ENCODE results near the gene TRNAU1AP. TPM values are rescaled to one million over a fixed set of nuclear protein-coding genes. Genes with fewer than 3 reads are reported as not detected.

The TRNAU1AP gene
- total and polyA plus RNA-seq, 2 of the 13 experiments (the other 11 are each of a cell fraction or from before 2014, with no cell fraction given), result 29.0 to 42.9 TPM

- peaks cover 49% of the 10 kb centered on the region for H3K79me2 ChIP-seq (ENCODE audit: insufficient read depth, low read length)
- TF ChIP-seq, protein P1, sequence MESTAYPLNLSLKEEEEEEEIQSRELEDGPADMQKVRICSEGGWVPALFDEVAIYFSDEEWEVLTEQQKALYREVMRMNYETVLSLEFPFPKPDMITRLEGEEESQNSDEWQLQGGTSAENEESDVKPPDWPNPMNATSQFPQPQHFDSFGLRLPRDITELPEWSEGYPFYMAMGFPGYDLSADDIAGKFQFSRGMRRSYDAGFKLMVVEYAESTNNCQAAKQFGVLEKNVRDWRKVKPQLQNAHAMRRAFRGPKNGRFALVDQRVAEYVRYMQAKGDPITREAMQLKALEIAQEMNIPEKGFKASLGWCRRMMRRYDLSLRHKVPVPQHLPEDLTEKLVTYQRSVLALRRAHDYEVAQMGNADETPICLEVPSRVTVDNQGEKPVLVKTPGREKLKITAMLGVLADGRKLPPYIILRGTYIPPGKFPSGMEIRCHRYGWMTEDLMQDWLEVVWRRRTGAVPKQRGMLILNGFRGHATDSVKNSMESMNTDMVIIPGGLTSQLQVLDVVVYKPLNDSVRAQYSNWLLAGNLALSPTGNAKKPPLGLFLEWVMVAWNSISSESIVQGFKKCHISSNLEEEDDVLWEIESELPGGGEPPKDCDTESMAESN (CRISPR knock-in tag; conservative IDR thresholded peaks at IDR 0.05), result peak; percentile 36; the same call in 1 of the 2 replicates
- TF ChIP-seq CCAR2 (optimal IDR thresholded peaks at IDR 0.05; ENCODE audit: low read depth, low read length) (no peak), CHCHD3 (CRISPR knock-in tag; IDR thresholded peaks at IDR 0.05) (no peak; the same call in 1 of the 2 replicates), ZFP1 (CRISPR knock-in tag; IDR thresholded peaks at IDR 0.05) (no peak), ZNF260 (CRISPR knock-in tag; IDR thresholded peaks at IDR 0.05; ENCODE audit: borderline replicate concordance, low read depth) (no peak), ZNF138 (CRISPR knock-in tag; IDR thresholded peaks at IDR 0.05; ENCODE audit: low read depth) (no peak), ZNF678 (CRISPR knock-in tag; IDR thresholded peaks at IDR 0.05) (no peak), ZBTB20 (CRISPR knock-in tag; IDR thresholded peaks at IDR 0.05; ENCODE audit: borderline replicate concordance, low read depth) (no peak), NCOA5 (CRISPR knock-in tag; IDR thresholded peaks at IDR 0.05) (0 out of 2 replicates have a peak, but pooled peaks have one; percentile 34), ZSCAN30 (CRISPR knock-in tag; IDR thresholded peaks at IDR 0.05) (no peak), RBFOX2 (IDR thresholded peaks at IDR 0.05; ENCODE audit: low read depth, low read length) (peak; percentile 3; the same call in 1 of the 2 replicates), ZNF562 (CRISPR knock-in tag; IDR thresholded peaks at IDR 0.05; ENCODE audit: borderline replicate concordance) (0 out of 2 replicates have a peak, but pooled peaks have one; percentile 25), NR1H2 (CRISPR knock-in tag; IDR thresholded peaks at IDR 0.05; ENCODE audit: borderline replicate concordance, low read depth) (peak; percentile 43; the same call in 1 of the 2 replicates), ZNF749 (CRISPR knock-in tag; IDR thresholded peaks at IDR 0.05; ENCODE audit: borderline replicate concordance) (no peak), PAF1 (CRISPR knock-in tag; IDR thresholded peaks at IDR 0.05) (peak; percentile 99), ZC3H4 (CRISPR knock-in tag; IDR thresholded peaks at IDR 0.05; ENCODE audit: borderline replicate concordance) (peak; percentile 99), HMG20B (CRISPR knock-in tag; conservative IDR thresholded peaks at IDR 0.05) (0 out of 2 replicates have a peak, but pooled peaks have one; percentile 8), PRPF4 (IDR thresholded peaks at IDR 0.05; ENCODE audit: low read depth, low read length, poor library complexity, severe bottlenecking) (no peak), RFX5 (IDR thresholded peaks at IDR 0.05; ENCODE audit: low read depth, low read length) (no peak), MLLT10 (CRISPR knock-in tag; IDR thresholded peaks at IDR 0.05) (no peak)
- TF ChIP-seq, protein P2, sequence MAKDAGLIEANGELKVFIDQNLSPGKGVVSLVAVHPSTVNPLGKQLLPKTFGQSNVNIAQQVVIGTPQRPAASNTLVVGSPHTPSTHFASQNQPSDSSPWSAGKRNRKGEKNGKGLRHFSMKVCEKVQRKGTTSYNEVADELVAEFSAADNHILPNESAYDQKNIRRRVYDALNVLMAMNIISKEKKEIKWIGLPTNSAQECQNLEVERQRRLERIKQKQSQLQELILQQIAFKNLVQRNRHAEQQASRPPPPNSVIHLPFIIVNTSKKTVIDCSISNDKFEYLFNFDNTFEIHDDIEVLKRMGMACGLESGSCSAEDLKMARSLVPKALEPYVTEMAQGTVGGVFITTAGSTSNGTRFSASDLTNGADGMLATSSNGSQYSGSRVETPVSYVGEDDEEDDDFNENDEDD (CRISPR knock-in tag; IDR thresholded peaks at IDR 0.05; ENCODE audit: borderline replicate concordance), result no peak
- TF ChIP-seq, protein P3, sequence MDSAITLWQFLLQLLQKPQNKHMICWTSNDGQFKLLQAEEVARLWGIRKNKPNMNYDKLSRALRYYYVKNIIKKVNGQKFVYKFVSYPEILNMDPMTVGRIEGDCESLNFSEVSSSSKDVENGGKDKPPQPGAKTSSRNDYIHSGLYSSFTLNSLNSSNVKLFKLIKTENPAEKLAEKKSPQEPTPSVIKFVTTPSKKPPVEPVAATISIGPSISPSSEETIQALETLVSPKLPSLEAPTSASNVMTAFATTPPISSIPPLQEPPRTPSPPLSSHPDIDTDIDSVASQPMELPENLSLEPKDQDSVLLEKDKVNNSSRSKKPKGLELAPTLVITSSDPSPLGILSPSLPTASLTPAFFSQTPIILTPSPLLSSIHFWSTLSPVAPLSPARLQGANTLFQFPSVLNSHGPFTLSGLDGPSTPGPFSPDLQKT (CRISPR knock-in tag; IDR thresholded peaks at IDR 0.05; ENCODE audit: borderline replicate concordance), result no peak
Measured at GRCh38 chr1:28509705-28510272, 43.1 kb upstream of the TRNAU1AP start.

More at GRCh38 chr1:28509705-28510272, 43.1 kb upstream of the TRNAU1AP start:
- H3K4me1 ChIP-seq (ENCODE audit: insufficient read depth, low read length), result peaks cover 50% of the 10 kb centered on the region
- peaks cover 11 to 52% of the 10 kb centered on the region in 2 experiments for H3K36me3 ChIP-seq (replicated peaks in 1 of 2; ENCODE audit: control insufficient read depth in 1 of 2, insufficient read depth in 2 of 2, low read length in 2 of 2)
- peak overlapping the region; percentile 88 for H3K4me2 ChIP-seq (ENCODE audit: low read depth, low read length)
- peak overlapping the region; percentile 99 for H3K9ac ChIP-seq (ENCODE audit: insufficient read depth, low read depth, low read length)
- peak overlapping the region; percentile 86 for H3K27ac ChIP-seq (ENCODE audit: extremely low read length, insufficient read depth, low read length)
- no peak overlapping the region for H2AFZ ChIP-seq (ENCODE audit: low read length)
- intact Hi-C loops (cut with micrococcal nuclease; ENCODE audit: unreplicated experiment) (loop anchor here (10.0 kb wide), 1 partner anchor 365 kb away; no protein-coding TSS in a partner anchor), in situ Hi-C loops (cut with HindIII; ENCODE audit: extremely low pct_ligation_motif_present, low pct_unique_long_range_greater_than_20kb) (no loop called here)
- H3K9me3 ChIP-seq (ENCODE audit: low read length), result no peaks in the 10 kb centered on the region
- H3K4me3 ChIP-seq (replicated peaks in 1 of 3; ENCODE audit: insufficient read depth in 1 of 3, low read depth in 2 of 3, low read length in 3 of 3), result peak overlapping the region; percentile 31 to 97 (median 95); a peak in 5 of 6 replicates
- ATAC-seq (no peak), FAIRE-seq (peak; percentile 4), DNase-seq (ENCODE audit: low spot score) (no peak)
- no peaks in the 10 kb centered on the region; a peak in 1 of 5 replicates for H3K27me3 ChIP-seq (ENCODE audit: control insufficient read depth in 1 of 2, insufficient read depth in 2 of 2, low read length in 2 of 2)
- POLR2A ChIA-PET, result interaction anchor here (0.5 to 5.8 kb wide), 10 partner anchors 9 to 181 kb away, joined by 3 to 62 read pairs (median 4); partner anchors contain the start of genes MED18, TAF12 and TRNAU1AP
- WGBS (ENCODE audit: low lambda C conversion rate), result 80% methylated on average over 8 of the region's 8 CpGs
- peaks cover 51% of the 10 kb centered on the region for H4K20me1 ChIP-seq (ENCODE audit: insufficient read depth, low read length)
- BruUV-seq (replicated peaks), result no TSS peak
- CTCF ChIA-PET (ENCODE audit: low intra/inter-chr PET ratio, low total read pairs), result no interaction called here
